GM12874 (cell line): ENCODE results near the gene TMEM100.

Experiments used
- TF ChIP-seq, protein P1 (sequence below): IDR thresholded peaks from 2 replicates; pipeline ENCODE4 v1.5.1; 2011; ENCODE audit warnings: low read depth, mild to moderate bottlenecking, control low read depth, low read length, moderate library complexity; ENCODE audit not compliant: insufficient read depth

Gene TMEM100

GRCh38 chr17:55731586-55732250 lies 9.1 kb upstream of the TMEM100 start:
- TF ChIP-seq, protein P1, sequence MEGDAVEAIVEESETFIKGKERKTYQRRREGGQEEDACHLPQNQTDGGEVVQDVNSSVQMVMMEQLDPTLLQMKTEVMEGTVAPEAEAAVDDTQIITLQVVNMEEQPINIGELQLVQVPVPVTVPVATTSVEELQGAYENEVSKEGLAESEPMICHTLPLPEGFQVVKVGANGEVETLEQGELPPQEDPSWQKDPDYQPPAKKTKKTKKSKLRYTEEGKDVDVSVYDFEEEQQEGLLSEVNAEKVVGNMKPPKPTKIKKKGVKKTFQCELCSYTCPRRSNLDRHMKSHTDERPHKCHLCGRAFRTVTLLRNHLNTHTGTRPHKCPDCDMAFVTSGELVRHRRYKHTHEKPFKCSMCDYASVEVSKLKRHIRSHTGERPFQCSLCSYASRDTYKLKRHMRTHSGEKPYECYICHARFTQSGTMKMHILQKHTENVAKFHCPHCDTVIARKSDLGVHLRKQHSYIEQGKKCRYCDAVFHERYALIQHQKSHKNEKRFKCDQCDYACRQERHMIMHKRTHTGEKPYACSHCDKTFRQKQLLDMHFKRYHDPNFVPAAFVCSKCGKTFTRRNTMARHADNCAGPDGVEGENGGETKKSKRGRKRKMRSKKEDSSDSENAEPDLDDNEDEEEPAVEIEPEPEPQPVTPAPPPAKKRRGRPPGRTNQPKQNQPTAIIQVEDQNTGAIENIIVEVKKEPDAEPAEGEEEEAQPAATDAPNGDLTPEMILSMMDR = no peak

GRCh38 chr17:55730808-55731207 lies 8.1 kb upstream of the TMEM100 start:
- TF ChIP-seq, protein P1 = no peak

- TF ChIP-seq, protein P1 = no peak
Measured at GRCh38 chr17:55730380-55730779, 7.7 kb upstream of the TMEM100 start.

DNA sequence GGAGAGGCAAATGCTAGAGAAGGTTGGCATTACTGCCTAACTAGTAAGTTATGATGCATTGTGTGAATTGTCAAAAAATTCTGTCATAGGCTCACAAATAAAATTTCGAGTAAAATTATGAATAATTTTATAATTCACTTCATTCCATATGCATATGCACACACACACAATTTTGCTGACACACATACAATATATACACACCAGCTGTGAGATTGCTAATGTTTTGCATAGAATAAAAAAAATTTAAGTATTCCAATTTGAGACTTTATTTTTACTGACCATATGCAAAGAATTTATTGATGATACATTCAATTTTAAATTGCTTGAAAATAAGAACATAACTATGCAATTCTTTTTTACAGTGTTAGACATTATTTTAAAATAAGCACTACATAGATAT lies 6.8 kb upstream of the TMEM100 start:
- TF ChIP-seq, protein P1 = no peak

DNA sequence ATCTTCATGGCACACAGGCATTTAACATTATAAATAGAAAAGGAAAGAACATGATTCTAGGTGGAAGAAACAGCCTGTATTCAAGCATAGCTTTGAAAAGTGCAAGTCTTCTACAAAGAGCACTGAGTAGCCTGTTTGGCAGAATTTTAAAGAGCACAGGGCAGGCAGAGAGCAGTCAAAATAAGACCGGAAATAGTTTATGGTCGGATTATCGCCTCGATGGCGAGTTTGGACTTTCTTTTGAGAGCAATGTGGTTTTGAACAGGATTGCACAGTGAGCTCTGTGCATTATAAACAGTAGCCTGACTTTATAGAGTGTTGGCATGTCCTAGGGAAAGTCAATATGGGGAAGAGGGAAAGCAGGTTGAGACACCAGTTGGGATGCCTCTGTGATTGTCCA lies 6.2 kb upstream of the TMEM100 start:
- TF ChIP-seq, protein P1 = no peak

GRCh38 chr17:55728361-55728760 lies 5.7 kb upstream of the TMEM100 start:
- TF ChIP-seq, protein P1 = no peak

- TF ChIP-seq, protein P1 = no peak
Measured at GRCh38 chr17:55727920-55728319, 5.3 kb upstream of the TMEM100 start.

- TF ChIP-seq, protein P1 = no peak
Measured at GRCh38 chr17:55727275-55727674, 4.6 kb upstream of the TMEM100 start.
